ENCODE measurements around the gene CCS.
"Not testable (repeated sequence)": the region's sequence is repeated elsewhere in the genome, so short reads cannot be mapped to it uniquely, and the experiment has no call there.

The CCS gene

DNA sequence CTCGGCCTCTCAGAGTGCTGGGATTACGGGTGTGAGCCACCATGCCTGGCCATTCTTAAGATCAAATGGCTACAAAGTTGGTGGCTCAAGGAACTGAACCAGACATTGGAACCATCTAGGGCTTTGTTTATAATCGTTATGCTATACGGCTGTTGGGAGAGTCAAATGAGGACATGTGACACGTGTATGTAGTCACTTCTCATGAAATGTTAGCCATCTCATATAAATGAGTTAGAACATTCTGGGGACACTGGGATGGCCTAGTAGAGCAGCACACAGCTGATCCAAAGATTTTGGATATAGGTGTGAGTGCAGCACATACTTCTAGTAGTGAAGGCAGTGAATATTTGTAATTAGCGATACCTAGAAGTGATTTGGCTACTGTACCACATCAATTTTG lies 38.9 kb downstream of the CCS start:
- no peak for DNase-seq

DNA sequence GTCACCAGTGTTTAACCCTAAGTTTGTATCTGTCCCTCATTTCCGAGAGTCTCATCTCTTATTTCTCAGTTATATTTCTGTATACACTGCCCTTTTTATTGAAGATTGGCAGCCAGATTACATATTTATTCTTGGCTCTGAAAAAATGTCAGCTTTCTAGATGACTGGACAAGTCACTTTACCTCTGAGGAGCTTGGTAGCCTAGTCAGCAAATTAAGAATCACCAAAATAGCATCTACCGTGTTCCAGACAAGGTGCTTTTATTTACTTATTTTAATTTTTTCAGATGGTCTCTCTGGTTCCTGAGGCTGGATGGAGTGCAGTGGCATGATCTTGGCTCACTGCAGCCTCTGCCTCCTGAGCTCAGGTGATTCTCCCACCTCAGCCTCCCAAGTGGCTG lies 40.0 kb downstream of the CCS start:
- DNase-seq = no peak

DNA sequence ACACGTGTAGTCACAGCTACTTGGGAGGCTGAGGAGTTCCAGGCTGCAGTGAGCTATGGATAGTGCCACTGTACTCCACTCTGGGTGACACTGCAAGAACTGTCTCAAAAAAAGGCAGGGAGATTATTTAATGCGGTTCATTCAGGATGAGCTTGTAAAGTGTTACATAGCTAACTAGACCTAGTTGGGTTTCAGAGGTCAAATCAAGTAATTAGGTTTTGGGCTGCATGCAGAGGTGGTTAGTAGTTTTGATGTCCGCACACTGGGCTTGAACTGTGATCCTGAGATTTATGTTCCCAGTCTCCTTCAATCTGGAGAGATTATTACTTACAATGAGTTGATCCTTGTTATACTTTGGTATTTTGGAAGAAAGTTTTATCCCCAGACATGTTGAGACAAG lies 43.4 kb downstream of the CCS start:
- DNase-seq = no peak

DNA sequence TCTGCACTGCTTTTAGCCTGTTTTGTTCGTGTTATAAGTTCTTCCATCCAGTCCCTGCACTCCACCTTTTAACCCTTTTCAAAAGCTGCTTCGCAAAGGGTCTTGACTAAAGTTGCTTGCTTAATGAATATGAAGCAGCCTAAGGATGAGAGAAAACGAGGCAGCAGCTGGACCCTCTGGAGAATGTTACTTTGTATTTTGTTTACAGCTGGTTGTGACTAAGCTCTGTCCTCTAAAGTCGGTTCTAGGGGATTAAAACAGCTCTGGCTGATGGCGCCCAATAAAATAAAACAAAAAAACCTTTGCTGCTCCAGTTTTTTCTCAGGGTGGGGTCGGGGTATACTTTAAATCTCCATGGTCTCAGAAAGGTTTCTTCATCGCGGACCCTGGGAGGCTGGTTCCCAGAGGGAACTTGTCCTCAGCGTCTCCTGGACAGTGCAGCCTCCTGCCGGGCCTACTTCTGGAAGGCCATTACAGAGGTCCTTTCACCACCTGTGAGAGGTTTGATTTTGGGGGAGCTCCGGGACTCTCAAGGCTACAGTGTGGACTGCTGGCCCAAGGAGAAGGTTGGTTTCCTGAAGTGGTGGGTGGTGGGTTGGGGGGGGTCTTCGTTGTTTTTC lies 44.7 kb downstream of the CCS start:
- DNase-seq = peak; percentile 18

DNA sequence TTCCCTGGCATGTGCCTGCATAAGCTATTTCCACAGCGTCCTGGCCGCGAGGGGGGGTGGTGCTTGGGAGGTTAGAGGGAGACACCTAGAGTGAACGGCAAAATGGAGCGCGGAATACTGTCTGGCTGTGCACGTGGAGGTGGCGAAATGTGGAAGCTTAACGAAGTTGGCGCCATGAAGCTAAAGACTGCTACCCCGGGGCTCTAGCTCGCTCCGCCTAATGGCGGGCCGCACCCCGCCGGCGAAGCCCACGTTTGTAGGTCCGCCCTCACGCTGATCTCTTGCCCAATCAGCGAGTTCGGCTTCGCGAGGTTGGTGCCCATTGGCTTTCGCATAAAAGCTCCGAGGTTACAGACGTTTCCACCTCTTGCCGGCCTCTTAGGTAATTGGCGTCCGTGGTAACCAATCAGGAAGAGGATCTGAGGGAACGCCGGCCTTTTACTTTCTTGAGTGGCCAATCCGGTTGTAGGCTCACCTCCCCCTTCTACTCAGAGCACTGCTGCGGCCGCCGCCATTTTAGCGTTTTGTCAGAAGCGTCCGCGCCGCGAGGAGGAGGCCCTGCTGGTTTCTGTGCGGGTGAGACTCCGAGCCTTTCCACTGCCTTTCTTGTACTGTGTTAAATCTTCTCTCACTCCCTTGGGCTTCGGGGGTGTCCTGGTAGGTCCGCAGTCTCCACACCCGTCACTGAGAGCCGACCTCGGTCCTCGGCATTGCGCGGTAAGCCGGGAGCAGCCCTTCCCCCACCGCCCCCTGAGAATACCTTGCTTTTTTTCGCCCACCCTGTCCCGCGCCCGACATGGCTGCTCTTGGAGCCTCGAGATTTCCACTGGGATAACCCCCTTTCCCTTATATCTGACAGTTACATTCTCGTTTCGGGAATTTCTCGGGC lies 45.4 kb downstream of the CCS start, which contains the start of gene RBM4:
Gene RBM4, plus strand, starts transcription at position 527 of the 889 bp plus-strand sequence. CDS start 1,009 bp downstream, outside the sequence.
- DNase-seq = peak; percentile 90

DNA sequence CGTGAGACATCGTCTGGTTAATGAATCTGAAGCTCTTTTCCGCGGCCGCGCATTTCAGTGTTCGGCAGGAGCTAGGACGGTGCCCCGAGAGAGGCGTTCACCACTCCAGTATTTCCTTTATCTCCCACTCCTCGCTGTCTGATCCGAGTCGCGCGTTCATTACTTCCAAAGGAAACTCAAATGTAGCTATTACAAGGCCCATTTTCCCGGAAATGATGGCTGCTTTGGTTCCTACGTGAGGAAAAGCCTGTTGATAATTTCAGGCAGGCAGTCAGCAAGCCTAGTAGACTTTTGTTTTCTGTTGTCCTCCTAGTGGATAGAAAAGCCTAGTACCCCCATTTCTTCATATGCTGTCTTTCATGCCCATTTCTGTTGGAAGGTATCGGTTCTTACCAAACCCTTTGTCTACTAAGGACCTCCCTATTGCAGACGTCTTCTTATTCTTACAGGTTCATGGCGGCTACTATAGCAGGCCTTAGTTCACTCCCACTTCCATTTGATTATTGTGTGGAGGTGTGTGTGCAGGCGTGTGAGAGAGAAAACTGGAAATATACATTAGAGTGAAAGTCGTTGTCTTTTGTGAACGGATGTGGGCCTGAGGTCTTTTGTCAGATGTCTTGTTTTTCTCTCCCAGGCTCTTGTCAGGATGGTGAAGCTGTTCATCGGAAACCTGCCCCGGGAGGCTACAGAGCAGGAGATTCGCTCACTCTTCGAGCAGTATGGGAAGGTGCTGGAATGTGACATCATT lies 46.3 kb downstream of the CCS start:
- DNase-seq = no peak

DNA sequence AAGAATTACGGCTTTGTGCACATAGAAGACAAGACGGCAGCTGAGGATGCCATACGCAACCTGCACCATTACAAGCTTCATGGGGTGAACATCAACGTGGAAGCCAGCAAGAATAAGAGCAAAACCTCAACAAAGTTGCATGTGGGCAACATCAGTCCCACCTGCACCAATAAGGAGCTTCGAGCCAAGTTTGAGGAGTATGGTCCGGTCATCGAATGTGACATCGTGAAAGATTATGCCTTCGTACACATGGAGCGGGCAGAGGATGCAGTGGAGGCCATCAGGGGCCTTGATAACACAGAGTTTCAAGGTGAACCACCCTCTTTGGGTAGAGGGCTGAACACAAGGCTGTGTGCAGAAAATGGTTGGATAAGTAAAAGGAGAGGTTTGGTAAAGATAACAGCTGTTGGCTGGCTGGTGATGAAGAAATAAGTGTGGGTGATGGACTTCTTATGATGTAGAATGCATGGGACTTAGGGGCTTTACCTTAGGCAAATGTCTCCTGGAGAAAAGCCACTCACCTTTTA lies 46.9 kb downstream of the CCS start:
- not testable (repeated sequence) for DNase-seq

DNA sequence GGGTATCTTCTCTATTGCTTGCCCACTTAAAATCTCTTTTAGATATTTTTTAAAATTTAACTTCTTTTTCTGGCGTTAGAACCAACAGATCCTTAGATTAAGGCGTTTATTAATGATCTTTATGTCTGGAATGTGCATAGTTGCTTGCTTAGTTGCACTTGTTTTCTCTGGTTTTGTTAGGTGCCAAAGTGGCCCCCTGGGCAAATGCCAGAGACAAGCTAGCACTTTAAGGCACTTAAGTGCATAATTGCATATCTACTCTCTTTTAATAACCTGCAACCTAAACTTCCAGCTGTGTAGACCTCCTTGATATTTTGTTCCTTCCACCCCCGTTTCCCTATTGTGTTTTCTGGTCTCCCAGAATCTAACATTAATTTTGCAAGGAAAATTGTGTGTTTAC lies 48.8 kb downstream of the CCS start:
- DNase-seq = no peak

DNA sequence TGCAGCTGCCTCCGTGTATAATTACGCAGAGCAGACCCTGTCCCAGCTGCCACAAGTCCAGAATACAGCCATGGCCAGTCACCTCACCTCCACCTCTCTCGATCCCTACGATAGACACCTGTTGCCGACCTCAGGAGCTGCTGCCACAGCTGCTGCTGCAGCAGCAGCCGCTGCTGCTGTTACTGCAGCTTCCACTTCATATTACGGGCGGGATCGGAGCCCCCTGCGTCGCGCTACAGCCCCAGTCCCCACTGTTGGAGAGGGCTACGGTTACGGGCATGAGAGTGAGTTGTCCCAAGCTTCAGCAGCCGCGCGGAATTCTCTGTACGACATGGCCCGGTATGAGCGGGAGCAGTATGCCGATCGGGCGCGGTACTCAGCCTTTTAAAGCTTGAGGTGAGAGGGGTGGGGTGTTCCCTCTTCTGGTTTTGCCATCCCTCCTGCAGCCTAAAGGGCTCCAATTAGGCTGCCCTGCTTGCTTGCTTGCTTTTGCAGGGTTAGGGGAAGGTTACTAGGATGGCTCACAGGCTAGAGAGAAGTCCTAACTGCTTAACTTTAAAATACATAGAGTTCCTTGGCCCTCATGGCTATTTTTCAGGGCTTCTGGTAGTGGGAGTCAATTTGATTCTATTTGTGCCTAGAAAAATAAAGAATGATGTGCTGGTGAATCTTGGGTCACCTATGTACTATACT lies 50.9 kb downstream of the CCS start:
- no peak for DNase-seq

DNA sequence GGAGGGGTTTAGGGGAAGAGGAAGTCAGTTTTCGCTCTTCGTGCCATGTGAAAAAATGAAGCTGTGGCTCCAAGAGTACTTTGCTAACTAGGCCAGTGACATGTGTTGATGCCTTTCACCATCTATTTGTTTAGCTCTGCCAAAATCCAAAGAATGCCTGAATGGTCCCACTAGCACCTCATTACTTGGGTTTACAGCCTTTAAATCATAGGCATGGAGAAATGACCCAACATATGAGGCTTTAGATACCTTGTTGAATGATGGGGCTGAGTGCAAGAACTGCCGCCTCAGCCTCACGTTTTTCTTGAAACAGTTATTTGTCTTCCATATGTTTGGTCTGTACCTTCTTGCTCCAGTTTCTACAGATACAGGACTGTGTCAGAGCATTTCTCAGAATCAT lies 53.8 kb downstream of the CCS start:
- DNase-seq = no peak

DNA sequence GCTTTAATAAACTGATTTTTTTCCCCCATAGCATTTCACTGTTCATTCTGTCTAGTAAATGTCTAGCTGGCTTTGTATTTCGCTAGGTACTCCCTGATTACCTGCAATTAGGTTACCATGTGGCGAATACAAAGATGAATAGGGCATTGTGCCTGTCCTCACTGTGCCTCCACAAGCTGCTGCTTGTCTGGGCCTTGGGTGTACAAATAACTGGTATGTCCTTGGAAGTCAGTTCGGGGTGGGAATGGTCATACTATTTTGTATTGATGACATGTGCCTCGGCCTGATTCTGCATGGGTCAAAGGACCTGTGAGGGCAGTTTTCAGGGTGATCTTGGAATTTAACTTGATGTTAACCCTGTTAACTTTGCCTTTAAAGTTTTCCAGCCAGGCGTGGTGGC lies 56.9 kb downstream of the CCS start:
- DNase-seq = no peak

DNA sequence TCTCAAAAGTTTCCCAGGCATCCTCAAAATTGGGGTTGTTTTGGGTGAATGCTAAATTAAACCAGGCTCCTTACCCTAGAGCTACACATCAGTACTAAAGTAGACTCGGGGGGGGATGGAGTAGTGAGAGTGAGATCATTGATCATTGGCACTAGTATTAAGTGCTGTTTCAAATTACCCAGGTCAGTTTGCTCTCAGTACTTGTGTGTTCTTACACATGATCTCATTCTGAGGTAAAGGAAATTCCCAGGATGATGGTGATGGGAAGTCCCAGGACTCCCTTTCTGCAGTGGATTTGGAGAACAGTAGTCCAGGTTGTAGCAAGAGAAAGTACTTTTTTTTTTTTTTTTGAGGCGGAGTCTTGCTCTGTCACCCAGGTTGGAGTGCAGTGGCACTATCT lies 58.0 kb downstream of the CCS start:
- DNase-seq = no peak

DNA sequence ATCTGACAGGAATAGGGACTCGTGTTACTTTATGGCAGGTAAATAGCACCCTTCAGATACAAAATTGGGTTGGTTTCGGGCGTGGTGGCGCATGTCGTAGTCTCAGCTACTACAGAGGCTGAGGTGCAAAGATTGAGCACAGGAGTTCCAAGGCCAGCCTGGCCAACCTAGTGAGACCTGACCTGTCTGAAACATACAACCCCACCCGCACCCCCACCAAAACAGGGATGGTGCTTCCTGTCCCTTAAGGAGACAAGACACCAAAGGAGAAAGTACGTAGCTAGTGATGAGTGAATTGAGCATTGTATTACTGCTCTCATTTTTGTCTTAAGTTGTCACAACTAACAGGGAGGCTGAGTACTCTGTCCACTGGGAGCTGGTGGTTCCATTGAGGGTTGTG lies 59.7 kb downstream of the CCS start:
- no peak for DNase-seq

DNA sequence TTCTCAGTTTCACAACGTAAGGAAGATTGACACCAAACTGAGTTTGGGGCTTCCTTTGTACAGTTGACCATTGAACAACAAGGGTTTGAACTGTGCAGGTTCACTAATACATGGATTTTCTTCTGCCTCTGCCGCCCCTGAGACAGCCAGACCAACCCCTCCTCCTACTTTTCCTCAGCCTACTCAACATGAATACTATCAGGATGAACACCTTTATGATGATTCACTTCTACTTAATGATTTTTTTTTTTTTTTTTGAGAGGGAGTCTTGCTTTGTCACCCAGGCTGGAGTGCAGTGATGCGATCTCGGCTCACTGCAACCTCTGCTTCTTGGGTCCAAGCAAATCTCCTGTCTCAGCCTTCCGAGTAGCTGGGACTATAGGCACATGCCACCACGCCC lies 60.1 kb downstream of the CCS start:
- DNase-seq = no peak

Data from stimulated activated CD4-positive, alpha-beta T cell treated with anti-CD3 and anti-CD28 coated beads, Interleukin-4, amount 100 ng/mL, for 1 hour (primary cell).